Endodermal cell (in vitro differentiated cells): ENCODE measurements around the gene SOCS3. TPM values are rescaled to one million over a fixed set of nuclear protein-coding genes. Genes with fewer than 3 reads are reported as not detected.
A peak's percentile ranks its signal among the peaks of the same experiment; 100 is the strongest.

Experiments used
- DNase-seq: peaks from one replicate; pipeline ENCODE4 v3.0.0-alpha.2; 2017
- H3K27ac ChIP-seq: 2 replicates; pipeline ENCODE4 v1.5.1; 2013; ENCODE audit warnings: mild to moderate bottlenecking, low read depth, low read length, moderate library complexity
- H3K27me3 ChIP-seq: 2 replicates; pipeline ENCODE4 v1.6.1; 2013; ENCODE audit warnings: mild to moderate bottlenecking, low read length, moderate library complexity; ENCODE audit not compliant: insufficient read depth, control insufficient read depth, poor library complexity, severe bottlenecking
- H3K36me3 ChIP-seq: 2 replicates; pipeline ENCODE4 v1.7.0; 2013; ENCODE audit warnings: mild to moderate bottlenecking, low read length, moderate library complexity; ENCODE audit not compliant: control insufficient read depth, insufficient read depth
- H3K4me1 ChIP-seq: one replicate; pipeline ENCODE4 v1.7.0; 2013; ENCODE audit warnings: low read length; ENCODE audit not compliant: control insufficient read depth, insufficient read depth
- H3K4me3 ChIP-seq: 2 replicates; pipeline ENCODE4 v1.5.1; 2013; ENCODE audit warnings: mild to moderate bottlenecking, low read length, moderate library complexity
- H3K9ac ChIP-seq: 2 replicates; pipeline ENCODE4 v1.6.1; 2013; ENCODE audit warnings: mild to moderate bottlenecking, low read length, moderate library complexity; ENCODE audit not compliant: poor library complexity, severe bottlenecking; ENCODE audit errors: extremely low read depth
- H3K9me3 ChIP-seq: 2 replicates; pipeline ENCODE4 v1.6.1; 2013; ENCODE audit warnings: mild to moderate bottlenecking, low read length, moderate library complexity; ENCODE audit not compliant: control insufficient read depth
- H3K27ac Mint-ChIP-seq: 2 replicates; pipeline ENCODE4 v1.8.0; 2020; ENCODE audit warnings: mixed read lengths
- H3K27me3 Mint-ChIP-seq: 2 replicates; pipeline ENCODE4 v1.8.0; 2021; ENCODE audit warnings: mild to moderate bottlenecking, mixed read lengths; ENCODE audit not compliant: insufficient read depth
- H3K36me3 Mint-ChIP-seq: 2 replicates; pipeline ENCODE4 v1.8.0; 2020; ENCODE audit warnings: low read depth, mixed read lengths
- H3K4me1 Mint-ChIP-seq: 2 replicates; pipeline ENCODE4 v1.8.0; 2020; ENCODE audit warnings: mixed read lengths
- H3K4me3 Mint-ChIP-seq: 2 replicates; pipeline ENCODE4 v1.8.0; 2020; ENCODE audit warnings: mild to moderate bottlenecking, moderate library complexity, mixed read lengths
- H3K9me3 Mint-ChIP-seq: 2 replicates; pipeline ENCODE4 v1.8.0; 2020; ENCODE audit warnings: mild to moderate bottlenecking, mixed read lengths
- CTCF ChIP-seq: fragments of 200-600 bp; sonication (generic); conservative IDR thresholded peaks from 2 replicates; pipeline ENCODE4 v1.5.0; 2021; ENCODE audit warnings: antibody characterized with exemption, mild to moderate bottlenecking
- WGBS, 2 experiments: methylation state at CpG; one replicate each; pipeline versions ENCODE4 v1.1.5 to v1.1.7; 2013; ENCODE audit warnings: missing lambda C conversion rate in 2 of 2, mixed read lengths in 1 of 2; ENCODE audit not compliant: insufficient coverage in 1 of 2, insufficient read length in 1 of 2; 5-methylcytosine and 5-hydroxymethylcytosine counted together
- total RNA-seq, 2 donors: library from RNA; stranded (reverse); fragmentation: NEBNext Ultra II Directional in 1 of 2; extraction: Animal tissue kit (Norgen Biotek cat#: 25700) in 1 of 2; gene quantifications; 2 replicates in 1 of 2; 3 replicates in 1 of 2; pipeline ENCODE4 v1.2.1, GENCODE V29; 2021

Gene SOCS3
- total RNA-seq, 2 donors from 2014 or later = 54.2 to 75.3 TPM

DNA sequence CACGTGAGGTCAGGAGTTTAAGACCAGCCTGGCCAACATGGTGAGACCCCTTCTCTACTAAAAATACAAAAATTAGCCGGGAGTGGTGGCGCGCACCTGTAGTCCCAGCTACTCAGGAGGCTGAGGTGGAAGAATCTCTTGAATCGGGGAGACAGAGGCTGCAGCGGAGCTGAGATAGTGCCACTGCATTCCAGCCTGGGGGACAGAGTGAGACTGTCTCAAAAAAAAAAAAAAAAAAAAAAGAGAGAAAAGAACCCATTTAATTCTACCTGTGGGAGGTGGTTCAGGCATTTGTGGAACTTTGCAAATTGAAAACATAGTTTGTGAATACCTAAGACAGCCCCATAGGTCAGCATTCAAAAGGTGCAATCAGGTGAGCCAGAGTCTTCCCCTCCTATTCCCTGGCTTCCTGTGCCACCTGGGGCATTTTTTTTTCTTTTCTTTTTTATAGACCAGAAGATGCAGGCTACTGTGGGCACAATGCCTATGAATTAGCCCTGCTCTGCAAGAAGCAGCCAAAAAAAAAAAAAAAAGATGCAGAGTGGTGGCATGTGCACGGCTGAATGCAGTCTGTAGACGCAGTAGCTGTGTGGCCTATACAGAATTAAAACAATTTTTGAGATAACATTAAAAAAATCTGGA, 9.1 kb upstream of the SOCS3 start:
- H3K4me1 ChIP-seq = peaks cover 17% of the 10 kb centered on the region
- WGBS, 2 experiments = 90 to 97% methylated on average over 4 to 8 of the region's 8 CpGs
- no peak overlapping the region for H3K4me3 Mint-ChIP-seq

GRCh38 chr17:78368348-78368747, 8.5 kb upstream of the SOCS3 start:
- Histone ChIP-seq H3K27me3 (no peaks in the 10 kb centered on the region), H3K4me1 (peaks cover 15% of the 10 kb centered on the region), H3K27ac (no peak overlapping the region), H3K4me3 (no peak overlapping the region), H3K36me3 (no peaks in the 10 kb centered on the region), H3K9me3 (no peaks in the 10 kb centered on the region), H3K9ac (no peak overlapping the region)
- TF ChIP-seq CTCF = no peak
- Mint-ChIP-seq H3K36me3 (no peaks in the 10 kb centered on the region), H3K4me1 (peaks cover 43% of the 10 kb centered on the region), H3K27me3 (no peaks in the 10 kb centered on the region), H3K27ac (no peak overlapping the region), H3K4me3 (no peak overlapping the region), H3K9me3 (no peaks in the 10 kb centered on the region)
- 88 to 97% methylated on average over 6 of the region's 6 CpGs for WGBS, 2 experiments
- no peak for DNase-seq

More for the DNA sequence above, 9.1 kb upstream of the SOCS3 start:
- H3K4me3 ChIP-seq = no peak overlapping the region
- DNase-seq = peak; percentile 58
- H3K27me3 ChIP-seq = no peaks in the 10 kb centered on the region
- H3K9me3 ChIP-seq = no peaks in the 10 kb centered on the region
- no peaks in the 10 kb centered on the region for H3K9me3 Mint-ChIP-seq
- no peaks in the 10 kb centered on the region for H3K27me3 Mint-ChIP-seq
- no peak for TF ChIP-seq CTCF
- H3K36me3 Mint-ChIP-seq = no peaks in the 10 kb centered on the region
- H3K27ac ChIP-seq = no peak overlapping the region
- peaks cover 44% of the 10 kb centered on the region for H3K4me1 Mint-ChIP-seq
- no peak overlapping the region for H3K27ac Mint-ChIP-seq
- no peaks in the 10 kb centered on the region for H3K36me3 ChIP-seq
- no peak overlapping the region for H3K9ac ChIP-seq

DNA sequence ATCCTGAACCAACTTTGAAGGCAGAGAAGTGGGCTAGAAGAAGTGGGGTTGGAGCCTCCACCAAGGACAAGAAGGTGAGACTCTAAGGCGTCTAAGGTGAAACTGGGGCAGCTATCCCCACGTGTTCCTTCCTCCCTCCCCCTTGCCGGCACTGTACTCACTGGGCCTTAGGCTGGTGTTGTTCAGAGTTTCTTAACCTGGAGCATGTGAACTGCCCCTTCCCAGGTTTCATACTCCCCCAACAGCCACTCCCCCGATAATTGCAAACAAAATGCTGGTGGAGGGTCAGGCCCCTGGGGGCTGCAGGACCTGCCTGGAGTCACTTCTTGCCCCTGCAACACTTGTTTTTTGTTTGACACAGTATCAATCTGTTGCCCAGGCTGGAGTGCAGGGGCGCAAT, 7.3 kb upstream of the SOCS3 start:
- no peaks in the 10 kb centered on the region for H3K9me3 ChIP-seq
- no peak for TF ChIP-seq CTCF
- 87 to 92% methylated on average over 1 to 5 of the region's 5 CpGs for WGBS, 2 experiments
- Mint-ChIP-seq H3K4me1 (peaks cover 43% of the 10 kb centered on the region), H3K27ac (no peak overlapping the region), H3K4me3 (no peak overlapping the region), H3K9me3 (no peaks in the 10 kb centered on the region), H3K36me3 (no peaks in the 10 kb centered on the region), H3K27me3 (no peaks in the 10 kb centered on the region)
- H3K27ac ChIP-seq = no peak overlapping the region
- no peaks in the 10 kb centered on the region for H3K27me3 ChIP-seq
- no peaks in the 10 kb centered on the region for H3K36me3 ChIP-seq
- H3K4me3 ChIP-seq = no peak overlapping the region
- H3K4me1 ChIP-seq = peaks cover 15% of the 10 kb centered on the region
- H3K9ac ChIP-seq = no peak overlapping the region
- peak; percentile 62 for DNase-seq
